Stimulated activated CD4-positive, alpha-beta T cell treated with anti-CD3 and anti-CD28 coated beads, Interleukin-12 subunit alpha, Interleukin-12 subunit beta, amount 100 ng/mL, for 48 hours (primary cell): Measurements from ENCODE around the gene APOL2.
"Not testable (repeated sequence)": the region's sequence is repeated elsewhere in the genome, so short reads cannot be mapped to it uniquely, and the experiment has no call there.

Source experiments
- DNase-seq, 3 donors: peaks; one replicate each; pipeline ENCODE4 v3.0.0-alpha.2; 2020; ENCODE audit warnings: low read depth in 2 of 3, low spot score in 1 of 3

The APOL2 gene

GRCh38 chr22:36263886-36264664, 24.7 kb upstream of the APOL2 start:
- DNase-seq = not testable (repeated sequence)

- DNase-seq = not testable (repeated sequence)
Measured at GRCh38 chr22:36263216-36263673, 23.9 kb upstream of the APOL2 start.

GRCh38 chr22:36262307-36262706, 23.0 kb upstream of the APOL2 start:
- DNase-seq = not testable (repeated sequence)

GRCh38 chr22:36261675-36262074, 22.3 kb upstream of the APOL2 start:
- not testable (repeated sequence) for DNase-seq

GRCh38 chr22:36259615-36260300, 20.4 kb upstream of the APOL2 start:
- DNase-seq = no peak

- no peak for DNase-seq
Measured at GRCh38 chr22:36258701-36259614, 19.6 kb upstream of the APOL2 start.

- no peak for DNase-seq
Measured at GRCh38 chr22:36257948-36258670, 18.8 kb upstream of the APOL2 start.

GRCh38 chr22:36257308-36257707, 18.0 kb upstream of the APOL2 start:
- no peak for DNase-seq

- no peak for DNase-seq
Measured at GRCh38 chr22:36256478-36256877, 17.2 kb upstream of the APOL2 start.

- not testable (repeated sequence) for DNase-seq
Measured at GRCh38 chr22:36255572-36255971, 16.2 kb upstream of the APOL2 start.

GRCh38 chr22:36253523-36254490, 14.5 kb upstream of the APOL2 start:
- DNase-seq = no peak

GRCh38 chr22:36252754-36253522, 13.6 kb upstream of the APOL2 start, which contains the start of gene APOL1:
TSS of gene APOL1 (plus strand) at chr22:36253133. CDS start at chr22:36254956, 1,823 bp downstream.
- DNase-seq = peak in 1 of 3 donors; percentile 53

- DNase-seq = not testable (repeated sequence)
Measured at GRCh38 chr22:36251979-36252608, 12.8 kb upstream of the APOL2 start.

GRCh38 chr22:36250292-36250960, 11.1 kb upstream of the APOL2 start:
- DNase-seq = not testable (repeated sequence)

GRCh38 chr22:36249160-36249559, 9.8 kb upstream of the APOL2 start:
- DNase-seq = no peak

- no peak for DNase-seq
Measured at GRCh38 chr22:36247955-36248354, 8.6 kb upstream of the APOL2 start.

- no peak for DNase-seq
Measured at GRCh38 chr22:36246718-36247117, 7.4 kb upstream of the APOL2 start.
